ENCODE results near the gene RDH11. TPM values are rescaled to one million over a fixed set of nuclear protein-coding genes. Genes with fewer than 3 reads are reported as not detected.
"Not testable (repeated sequence)": the region's sequence is repeated elsewhere in the genome, so short reads cannot be mapped to it uniquely, and the experiment has no call there.

Gene RDH11
- total and polyA plus RNA-seq, 9 donors: 40.6 to 51.5 (median 44.3) TPM

GRCh38 chr14:67729072-67729885, 33.7 kb upstream of the RDH11 start:
- Histone ChIP-seq H3K27ac (ENCODE audit: low read length) (no peak overlapping the region), H3K4me1 (ENCODE audit: control insufficient read depth, insufficient read depth, low read length) (peaks cover 6% of the 10 kb centered on the region), H3K27me3 (ENCODE audit: control insufficient read depth, insufficient read depth, low read length) (peaks cover 16% of the 10 kb centered on the region), H3K4me3 (ENCODE audit: low read length) (no peak overlapping the region), H3K36me3 (ENCODE audit: control insufficient read depth, insufficient read depth, low read length) (no peaks in the 10 kb centered on the region), H3K9me3 (replicated peaks; ENCODE audit: control insufficient read depth, low read depth, low read length) (no peaks in the 10 kb centered on the region)
- DNase-seq: no peak
- WGBS (ENCODE audit: insufficient coverage): 23% methylated on average over 13 of the region's 21 CpGs

- peaks cover 16% of the 10 kb centered on the region for H3K27me3 ChIP-seq (ENCODE audit: control insufficient read depth, insufficient read depth, low read length)
- H3K4me3 ChIP-seq (ENCODE audit: low read length): no peak overlapping the region
- H3K9me3 ChIP-seq (replicated peaks; ENCODE audit: control insufficient read depth, low read depth, low read length): peaks cover 3% of the 10 kb centered on the region
- no peaks in the 10 kb centered on the region for H3K36me3 ChIP-seq (ENCODE audit: control insufficient read depth, insufficient read depth, low read length)
- no peak for DNase-seq
- H3K27ac ChIP-seq (ENCODE audit: low read length): no peak overlapping the region
- no peaks in the 10 kb centered on the region for H3K4me1 ChIP-seq (ENCODE audit: control insufficient read depth, insufficient read depth, low read length)
These were observed 32.7 kb upstream of the RDH11 start for GRCh38 chr14:67728258-67728657.

- Histone ChIP-seq H3K4me1 (ENCODE audit: control insufficient read depth, insufficient read depth, low read length) (peaks cover 6% of the 10 kb centered on the region), H3K27ac (ENCODE audit: low read length) (no peak overlapping the region), H3K4me3 (ENCODE audit: low read length) (no peak overlapping the region), H3K9me3 (replicated peaks; ENCODE audit: control insufficient read depth, low read depth, low read length) (peaks cover 3% of the 10 kb centered on the region), H3K36me3 (ENCODE audit: control insufficient read depth, insufficient read depth, low read length) (no peaks in the 10 kb centered on the region), H3K27me3 (ENCODE audit: control insufficient read depth, insufficient read depth, low read length) (peaks cover 16% of the 10 kb centered on the region)
- 95% methylated on average over 5 of the region's 7 CpGs for WGBS (ENCODE audit: insufficient coverage)
- no peak for DNase-seq
These were observed 31.8 kb upstream of the RDH11 start for GRCh38 chr14:67727361-67727760.

- no CpG with 5 or more reads among the region's 5 CpGs for WGBS (ENCODE audit: insufficient coverage)
- H3K4me1 ChIP-seq (ENCODE audit: control insufficient read depth, insufficient read depth, low read length): peaks cover 8% of the 10 kb centered on the region
- no peak for DNase-seq
- H3K27me3 ChIP-seq (ENCODE audit: control insufficient read depth, insufficient read depth, low read length): peaks cover 18% of the 10 kb centered on the region
- H3K4me3 ChIP-seq (ENCODE audit: low read length): no peak overlapping the region
- H3K27ac ChIP-seq (ENCODE audit: low read length): no peak overlapping the region
- H3K9me3 ChIP-seq (replicated peaks; ENCODE audit: control insufficient read depth, low read depth, low read length): peaks cover 3% of the 10 kb centered on the region
- no peaks in the 10 kb centered on the region for H3K36me3 ChIP-seq (ENCODE audit: control insufficient read depth, insufficient read depth, low read length)
These were observed 29.6 kb upstream of the RDH11 start for GRCh38 chr14:67725171-67725570.

- H3K27ac ChIP-seq (ENCODE audit: low read length): no peak overlapping the region
- peak; percentile 92 for DNase-seq
- H3K36me3 ChIP-seq (ENCODE audit: control insufficient read depth, insufficient read depth, low read length): no peaks in the 10 kb centered on the region
- no peak overlapping the region for H3K4me3 ChIP-seq (ENCODE audit: low read length)
- peaks cover 3% of the 10 kb centered on the region for H3K9me3 ChIP-seq (replicated peaks; ENCODE audit: control insufficient read depth, low read depth, low read length)
- peaks cover 8% of the 10 kb centered on the region for H3K4me1 ChIP-seq (ENCODE audit: control insufficient read depth, insufficient read depth, low read length)
- WGBS (ENCODE audit: insufficient coverage): 0% methylated on average over 2 of the region's 3 CpGs
- H3K27me3 ChIP-seq (ENCODE audit: control insufficient read depth, insufficient read depth, low read length): peaks cover 15% of the 10 kb centered on the region
These were observed 26.7 kb upstream of the RDH11 start for GRCh38 chr14:67722293-67722692.

- peaks cover 3% of the 10 kb centered on the region for H3K9me3 ChIP-seq (replicated peaks; ENCODE audit: control insufficient read depth, low read depth, low read length)
- no peaks in the 10 kb centered on the region for H3K36me3 ChIP-seq (ENCODE audit: control insufficient read depth, insufficient read depth, low read length)
- no peak overlapping the region for H3K27ac ChIP-seq (ENCODE audit: low read length)
- H3K4me1 ChIP-seq (ENCODE audit: control insufficient read depth, insufficient read depth, low read length): peaks cover 8% of the 10 kb centered on the region
- 75% methylated on average over 2 of the region's 5 CpGs for WGBS (ENCODE audit: insufficient coverage)
- H3K4me3 ChIP-seq (ENCODE audit: low read length): no peak overlapping the region
- peaks cover 14% of the 10 kb centered on the region for H3K27me3 ChIP-seq (ENCODE audit: control insufficient read depth, insufficient read depth, low read length)
- no peak for DNase-seq
These were observed 26.3 kb upstream of the RDH11 start for GRCh38 chr14:67721875-67722274.

GRCh38 chr14:67719866-67720265, 24.3 kb upstream of the RDH11 start:
- no peak for DNase-seq
- Histone ChIP-seq H3K27me3 (ENCODE audit: control insufficient read depth, insufficient read depth, low read length) (peaks cover 3% of the 10 kb centered on the region), H3K27ac (ENCODE audit: low read length) (no peak overlapping the region), H3K4me3 (ENCODE audit: low read length) (no peak overlapping the region), H3K36me3 (ENCODE audit: control insufficient read depth, insufficient read depth, low read length) (no peaks in the 10 kb centered on the region), H3K9me3 (replicated peaks; ENCODE audit: control insufficient read depth, low read depth, low read length) (peaks cover 3% of the 10 kb centered on the region), H3K4me1 (ENCODE audit: control insufficient read depth, insufficient read depth, low read length) (peaks cover 8% of the 10 kb centered on the region)
- no CpG with 5 or more reads among the region's 2 CpGs for WGBS (ENCODE audit: insufficient coverage)

GRCh38 chr14:67719385-67719784, 23.8 kb upstream of the RDH11 start:
- H3K4me1 ChIP-seq (ENCODE audit: control insufficient read depth, insufficient read depth, low read length); H3K36me3 ChIP-seq (ENCODE audit: control insufficient read depth, insufficient read depth, low read length); DNase-seq; H3K4me3 ChIP-seq (ENCODE audit: low read length); H3K27ac ChIP-seq (ENCODE audit: low read length); H3K27me3 ChIP-seq (ENCODE audit: control insufficient read depth, insufficient read depth, low read length); H3K9me3 ChIP-seq (replicated peaks; ENCODE audit: control insufficient read depth, low read depth, low read length): not testable (repeated sequence)
- WGBS (ENCODE audit: insufficient coverage): no CpG with 5 or more reads among the region's 3 CpGs

GRCh38 chr14:67718265-67718664, 22.7 kb upstream of the RDH11 start:
- Histone ChIP-seq H3K4me1 (ENCODE audit: control insufficient read depth, insufficient read depth, low read length) (peaks cover 8% of the 10 kb centered on the region), H3K27me3 (ENCODE audit: control insufficient read depth, insufficient read depth, low read length) (peaks cover 3% of the 10 kb centered on the region), H3K4me3 (ENCODE audit: low read length) (no peak overlapping the region), H3K9me3 (replicated peaks; ENCODE audit: control insufficient read depth, low read depth, low read length) (no peaks in the 10 kb centered on the region), H3K27ac (ENCODE audit: low read length) (no peak overlapping the region), H3K36me3 (ENCODE audit: control insufficient read depth, insufficient read depth, low read length) (no peaks in the 10 kb centered on the region)
- DNase-seq: no peak
- WGBS (ENCODE audit: insufficient coverage): no CpG with 5 or more reads among the region's 2 CpGs

- Histone ChIP-seq H3K36me3 (ENCODE audit: control insufficient read depth, insufficient read depth, low read length) (no peaks in the 10 kb centered on the region), H3K9me3 (replicated peaks; ENCODE audit: control insufficient read depth, low read depth, low read length) (no peaks in the 10 kb centered on the region), H3K27ac (ENCODE audit: low read length) (no peak overlapping the region), H3K27me3 (ENCODE audit: control insufficient read depth, insufficient read depth, low read length) (peaks cover 3% of the 10 kb centered on the region), H3K4me3 (ENCODE audit: low read length) (no peak overlapping the region), H3K4me1 (ENCODE audit: control insufficient read depth, insufficient read depth, low read length) (no peaks in the 10 kb centered on the region)
- no peak for DNase-seq
- no CpG with 5 or more reads among the region's 1 CpG for whole genome bisulfite sequencing (ENCODE audit: insufficient coverage)
These were observed 21.5 kb upstream of the RDH11 start for GRCh38 chr14:67717048-67717447.

GRCh38 chr14:67710209-67710608, 14.6 kb upstream of the RDH11 start:
- Histone ChIP-seq H3K4me3 (ENCODE audit: low read length) (no peak overlapping the region), H3K27me3 (ENCODE audit: control insufficient read depth, insufficient read depth, low read length) (no peaks in the 10 kb centered on the region), H3K27ac (ENCODE audit: low read length) (no peak overlapping the region), H3K36me3 (ENCODE audit: control insufficient read depth, insufficient read depth, low read length) (no peaks in the 10 kb centered on the region), H3K4me1 (ENCODE audit: control insufficient read depth, insufficient read depth, low read length) (no peaks in the 10 kb centered on the region), H3K9me3 (replicated peaks; ENCODE audit: control insufficient read depth, low read depth, low read length) (peaks cover 3% of the 10 kb centered on the region)
- DNase-seq: no peak
- WGBS (ENCODE audit: insufficient coverage): no CpG with 5 or more reads among the region's 2 CpGs

All from muscle of leg (tissue), 11 donors.